Endothelial cell of umbilical vein (primary cell): ENCODE data around the gene HOXB5. TPM values are rescaled to one million over a fixed set of nuclear protein-coding genes. Genes with fewer than 3 reads are reported as not detected.

Source experiments
- BruUV-seq: library from RNA; stranded (reverse); fragments of 400-500 nt; replicated peaks from 2 replicates; lab custom pipeline; 2021; lab: Mats Ljungman, UMichigan
- CTCF ChIA-PET: fragments of 300-600, 350-600 bp; sonication (Branson Sonifier 250); formaldehyde crosslinking; loops from one replicate; lab custom pipeline; 2021; ENCODE audit warnings: antibody characterized with exemption, inconsistent platforms; lab: Charles Lee
- POLR2A ChIA-PET: fragments of 300-600, 350-600 bp; sonication (Branson Sonifier 250); formaldehyde crosslinking; loops from one replicate; lab custom pipeline; 2021; ENCODE audit warnings: antibody characterized with exemption, inconsistent platforms; lab: Charles Lee
- DNase-seq: peaks from one replicate; pipeline ENCODE4 v3.0.0-alpha.2; 2011; ENCODE audit warnings: low read depth, low spot score
- FAIRE-seq: peaks from 2 replicates; lab custom pipeline; 2011; peaks lifted over from hg19 to GRCh38; lab: Jason Lieb, UNC
- H2AFZ ChIP-seq: 2 replicates; pipeline ENCODE4 v1.6.0; 2012; ENCODE audit warnings: low read depth, low read length, control low read depth, inconsistent platforms
- H3K27ac ChIP-seq: 2 replicates; pipeline ENCODE4 v1.5.1; 2011; ENCODE audit warnings: low read depth, mild to moderate bottlenecking, control low read depth, low read length, moderate library complexity; ENCODE audit not compliant: insufficient read depth
- H3K27me3 ChIP-seq, 2 experiments: 2 replicates each; pipeline versions ENCODE4 v1.6.0 to v1.6.1; 2011; ENCODE audit warnings: low read length in 2 of 2, mixed read lengths in 1 of 2; ENCODE audit not compliant: control insufficient read depth in 2 of 2, insufficient read depth in 2 of 2
- H3K36me3 ChIP-seq, 2 experiments: 2 replicates in 1 of 2; 3 replicates in 1 of 2; pipeline ENCODE4 v1.5.1; 2011; ENCODE audit warnings: low read length in 2 of 2, mild to moderate bottlenecking in 1 of 2, moderate library complexity in 1 of 2; ENCODE audit not compliant: control insufficient read depth in 2 of 2, insufficient read depth in 2 of 2; ENCODE audit errors: extremely low read depth in 1 of 2
- H3K4me1 ChIP-seq: 3 replicates; pipeline ENCODE4 v1.5.1; 2011; ENCODE audit warnings: mild to moderate bottlenecking, low read length; ENCODE audit not compliant: control insufficient read depth, insufficient read depth; ENCODE audit errors: extremely low read depth
- H3K4me2 ChIP-seq: 2 replicates; pipeline ENCODE4 v1.6.1; 2011; ENCODE audit warnings: low read length, control low read depth, mixed read lengths; ENCODE audit not compliant: insufficient read depth
- H3K4me3 ChIP-seq, 3 experiments: fragments of 200-600 bp in 1 of 3; sonication (generic), shearing (Covaris generic) in 1 of 3; replicated peaks in 1 of 3; 2 replicates each; pipeline ENCODE4 v1.5.1; 2011 to 2016; ENCODE audit warnings: control low read depth in 3 of 3, low read length in 3 of 3, mild to moderate bottlenecking in 2 of 3, inconsistent platforms in 1 of 3, low read depth in 1 of 3, moderate library complexity in 1 of 3; ENCODE audit not compliant: insufficient read depth in 1 of 3
- H3K79me2 ChIP-seq: 2 replicates; pipeline ENCODE4 v1.6.0; 2012; ENCODE audit warnings: low read length, inconsistent platforms; ENCODE audit not compliant: control insufficient read depth, insufficient read depth
- H3K9ac ChIP-seq: replicated peaks from 2 replicates; pipeline ENCODE3; 2011; ENCODE audit warnings: low read length, control low read depth; ENCODE audit not compliant: insufficient read depth; ENCODE audit errors: extremely low read depth
- H3K9me1 ChIP-seq: replicated peaks from 3 replicates; pipeline ENCODE4 v1.6.0; 2011; ENCODE audit warnings: mild to moderate bottlenecking, low read length; ENCODE audit not compliant: control insufficient read depth, insufficient read depth; ENCODE audit errors: extremely low read depth
- H3K9me3 ChIP-seq: replicated peaks from 2 replicates; pipeline ENCODE4 v1.5.1; 2012; ENCODE audit warnings: low read length, inconsistent platforms; ENCODE audit not compliant: control insufficient read depth, insufficient read depth
- H4K20me1 ChIP-seq: replicated peaks from 2 replicates; pipeline ENCODE3; 2011; ENCODE audit warnings: mild to moderate bottlenecking, low read length; ENCODE audit not compliant: control insufficient read depth, insufficient read depth; ENCODE audit errors: extremely low read depth
- CTCF ChIP-seq, 2 donors: IDR thresholded peaks; 1 replicate in 1 of 2; 2 replicates in 1 of 2; pipeline ENCODE4 v1.5.1; 2011; ENCODE audit warnings: low read length in 2 of 2, mild to moderate bottlenecking in 2 of 2, moderate library complexity in 2 of 2, control low read depth in 1 of 2, inconsistent platforms in 1 of 2, low read depth in 1 of 2; ENCODE audit not compliant: insufficient read depth in 1 of 2; ENCODE audit errors: extremely low read depth in 1 of 2
- EZH2 ChIP-seq: IDR thresholded peaks from 2 replicates; pipeline ENCODE4 v1.6.1; 2012; ENCODE audit warnings: borderline replicate concordance, low read depth, mild to moderate bottlenecking, moderate library complexity, low read length, inconsistent platforms; ENCODE audit not compliant: severe bottlenecking
- FOS ChIP-seq: IDR thresholded peaks from 2 replicates; pipeline ENCODE4 v1.6.1; 2011; ENCODE audit warnings: mild to moderate bottlenecking, low read length, moderate library complexity, borderline replicate concordance; ENCODE audit not compliant: insufficient read depth
- GATA2 ChIP-seq: IDR thresholded peaks from 2 replicates; pipeline ENCODE4 v1.7.0; 2011; ENCODE audit warnings: low read depth, mild to moderate bottlenecking, moderate library complexity, mixed read lengths, low read length; ENCODE audit not compliant: insufficient read length, insufficient read depth
- JUN ChIP-seq: IDR thresholded peaks from 2 replicates; pipeline ENCODE4 v1.6.1; 2011; ENCODE audit warnings: borderline replicate concordance, low read depth; ENCODE audit not compliant: insufficient read length, insufficient read depth
- MAX ChIP-seq: IDR thresholded peaks from 2 replicates; pipeline ENCODE4 v1.6.1; 2011; ENCODE audit not compliant: insufficient read depth, insufficient read length
- MYC ChIP-seq: IDR thresholded peaks from one replicate; pipeline ENCODE4 v1.6.1; 2011; ENCODE audit warnings: mild to moderate bottlenecking, low read depth, low read length
- POLR2A ChIP-seq: IDR thresholded peaks from 2 replicates; pipeline ENCODE4 v1.6.1; 2012; ENCODE audit warnings: low read depth, mild to moderate bottlenecking, control low read depth, low read length
- POLR2AphosphoS5 ChIP-seq: IDR thresholded peaks from 2 replicates; pipeline ENCODE4 v1.6.1; 2012; ENCODE audit warnings: low read depth, mild to moderate bottlenecking, control low read depth, low read length, moderate library complexity; ENCODE audit not compliant: insufficient read depth
- dilution Hi-C: fragments of 300-500 bp; cut with MboI; formaldehyde crosslinking; loops from one replicate; pipeline ENCODE4 v1.15.0; 2019; ENCODE audit warnings: low sequenced_read_pairs; ENCODE audit not compliant: extremely low pct_ligation_motif_present
- intact Hi-C: fragments of 100-400 bp; cut with micrococcal nuclease; formaldehyde crosslinking; loops from one replicate; pipeline ENCODE4 v1.10.0; 2022
- polyA plus RNA-seq, 4 experiments: library from polyadenylated mRNA; depleted of rRNA in 3 of 4; stranded (reverse) in 3 of 4; unstranded in 1 of 4; fragments of >200 nt; gene quantifications; 2 replicates each; pipeline versions ENCODE4 v1.2.1 to v1.2.3, GENCODE V29; 2011 to 2012; ENCODE audit warnings: missing spikeins in 1 of 4
- total RNA-seq: library from RNA; stranded (reverse); gene quantifications from 2 replicates; pipeline ENCODE4 v1.2.3, GENCODE V29; 2021

The HOXB5 gene
- total and polyA plus RNA-seq, 2 donors (not counting 3 experiments of a cell fraction or from before 2014, with no cell fraction given): 2.0 to 8.5 TPM

- no peak overlapping the region for H3K9ac ChIP-seq
- H3K27me3 ChIP-seq: peaks cover 70 to 96% of the 10 kb centered on the region in 2 experiments
- DNase-seq: no peak
- no peaks in the 10 kb centered on the region for H3K9me1 ChIP-seq
- POLR2A ChIA-PET: no interaction called here
- no peak overlapping the region for H3K4me2 ChIP-seq
- BruUV-seq: no TSS peak
- intact Hi-C loops (no loop called here), dilution Hi-C loops (no loop called here)
- no peaks in the 10 kb centered on the region for H3K36me3 ChIP-seq
- H3K79me2 ChIP-seq: no peaks in the 10 kb centered on the region
- no peaks in the 10 kb centered on the region for H3K9me3 ChIP-seq
- CTCF ChIA-PET: interaction anchor here (1.0 to 3.2 kb wide), 2 partner anchors 9 kb away, joined by 3 to 73 read pairs; no protein-coding TSS in a partner anchor
- no peak overlapping the region for H3K4me3 ChIP-seq
- FAIRE-seq: no peak
- H4K20me1 ChIP-seq: no peaks in the 10 kb centered on the region
- H3K27ac ChIP-seq: no peak overlapping the region
- peaks cover 13% of the 10 kb centered on the region for H3K4me1 ChIP-seq
- H2AFZ ChIP-seq: no peak overlapping the region
- TF ChIP-seq CTCF (IDR thresholded peaks at IDR 0.05; ENCODE audit: extremely low read depth in 1 of 2, insufficient read depth in 1 of 2, low read depth in 1 of 2, low read length in 2 of 2) (no peak), JUN (no peak), MAX (no peak), GATA2 (no peak), POLR2A (no peak), MYC (no peak), FOS (no peak), EZH2 (no peak), POLR2AphosphoS5 (no peak)
Measured at GRCh38 chr17:48627623-48628521, 34.3 kb upstream of the HOXB5 start.
